Measurements from ENCODE around the gene PRKN. TPM values are rescaled to one million over a fixed set of nuclear protein-coding genes. Genes with fewer than 3 reads are reported as not detected.

The PRKN gene
- total RNA-seq, 4 donors from 2014 or later = 5.2 to 121 (median 6.9) TPM

GRCh38 chr6:162488444-162488843, 239.1 kb downstream of the PRKN start:
- TF ChIP-seq CTCF (IDR thresholded peaks at IDR 0.05) (no peak), POLR2A (IDR thresholded peaks at IDR 0.05) (no peak)
- intact Hi-C loops (cut with DNase I) = no loop called here
- DNase-seq = no peak

DNA sequence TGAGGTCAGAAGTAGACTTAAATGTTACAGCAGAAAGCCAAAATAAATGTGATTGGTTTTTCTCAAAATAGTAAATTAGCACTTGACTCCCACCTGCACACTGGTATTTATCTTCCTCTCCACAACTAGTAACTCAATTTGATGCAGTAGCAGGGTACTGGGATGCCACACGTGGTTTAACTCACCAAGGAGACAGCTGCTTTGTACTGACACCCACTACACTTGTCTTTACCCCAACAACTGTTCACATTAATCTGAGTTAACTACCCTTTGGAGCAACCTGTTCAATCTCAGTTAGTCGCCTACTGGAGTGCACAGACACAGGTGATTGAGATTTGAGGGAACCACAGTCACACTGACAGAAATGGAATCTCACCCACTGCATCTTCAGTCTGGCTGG, 242.1 kb downstream of the PRKN start:
- 64 to 71% methylated on average over 2 of the region's 2 CpGs for WGBS, 2 donors
- Histone ChIP-seq H3K4me3 (replicated peaks in 1 of 3) (no peak overlapping the region), H3K36me3 (no peaks in the 10 kb centered on the region), H3K9me3 (no peaks in the 10 kb centered on the region), H3K27ac (no peak overlapping the region), H3K4me1 (no peaks in the 10 kb centered on the region), H3K27me3 (no peaks in the 10 kb centered on the region)
- DNase-seq = no peak
- TF ChIP-seq CTCF (IDR thresholded peaks at IDR 0.05) (no peak), POLR2A (IDR thresholded peaks at IDR 0.05) (no peak)
- intact Hi-C loops (cut with DNase I) = no loop called here

More at GRCh38 chr6:162488444-162488843, 239.1 kb downstream of the PRKN start:
- H3K4me3 ChIP-seq (replicated peaks in 1 of 3) = no peak overlapping the region
- no peaks in the 10 kb centered on the region for H3K4me1 ChIP-seq
- H3K27me3 ChIP-seq = no peaks in the 10 kb centered on the region
- H3K9me3 ChIP-seq = no peaks in the 10 kb centered on the region
- WGBS, 2 donors = 95 to 96% methylated on average over 6 of the region's 6 CpGs
- H3K27ac ChIP-seq = no peak overlapping the region
- H3K36me3 ChIP-seq = no peaks in the 10 kb centered on the region

- no peak for TF ChIP-seq POLR2A (IDR thresholded peaks at IDR 0.05)
- Histone ChIP-seq H3K36me3 (no peaks in the 10 kb centered on the region), H3K4me1 (no peaks in the 10 kb centered on the region), H3K27ac (no peak overlapping the region), H3K4me3 (replicated peaks in 1 of 3) (no peak overlapping the region), H3K9me3 (no peaks in the 10 kb centered on the region), H3K27me3 (no peaks in the 10 kb centered on the region)
- no peak for DNase-seq
- intact Hi-C loops (cut with DNase I) = no loop called here
Observed at GRCh38 chr6:162481938-162482337, 245.6 kb downstream of the PRKN start.

- Histone ChIP-seq H3K4me3 (replicated peaks in 1 of 3) (no peak overlapping the region), H3K27me3 (no peaks in the 10 kb centered on the region), H3K9me3 (no peaks in the 10 kb centered on the region), H3K4me1 (no peaks in the 10 kb centered on the region), H3K27ac (no peak overlapping the region), H3K36me3 (no peaks in the 10 kb centered on the region)
- no peak for TF ChIP-seq CTCF (IDR thresholded peaks at IDR 0.05)
- TF ChIP-seq POLR2A (IDR thresholded peaks at IDR 0.05) = no peak
- WGBS, 2 donors = 86 to 96% methylated on average over 2 of the region's 2 CpGs
- intact Hi-C loops (cut with DNase I) = no loop called here
- no peak for DNase-seq
Observed at GRCh38 chr6:162481320-162481719, 246.2 kb downstream of the PRKN start.

DNA sequence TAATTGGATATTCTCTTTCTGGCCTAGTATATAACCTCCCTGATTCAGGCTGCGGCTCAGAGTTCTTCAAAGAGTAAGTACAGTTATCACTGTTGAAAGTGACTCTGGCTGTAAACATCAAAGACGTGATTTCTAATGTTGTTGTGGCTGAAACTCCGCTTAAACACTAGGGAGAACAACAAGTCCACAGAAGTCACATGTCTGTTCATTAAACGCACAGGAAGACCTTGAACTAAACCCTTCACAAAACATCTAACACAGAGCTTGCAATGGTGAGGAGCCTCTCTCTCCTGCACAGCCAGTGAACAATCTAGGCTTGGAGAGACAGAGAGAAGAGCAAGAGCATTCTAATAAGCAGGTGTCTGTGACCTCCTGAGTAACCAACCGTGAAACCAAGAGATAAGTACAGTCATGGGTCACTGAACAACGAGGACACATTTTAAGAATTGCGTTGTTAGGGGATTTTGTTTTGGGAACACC, 249.3 kb downstream of the PRKN start:
- H3K4me3 ChIP-seq (replicated peaks in 1 of 3) = no peak overlapping the region
- no peaks in the 10 kb centered on the region for H3K36me3 ChIP-seq
- 58 to 62% methylated on average over 7 of the region's 7 CpGs for WGBS, 2 donors
- no peak for TF ChIP-seq CTCF (IDR thresholded peaks at IDR 0.05)
- no peak for TF ChIP-seq POLR2A (IDR thresholded peaks at IDR 0.05)
- no peak overlapping the region for H3K27ac ChIP-seq
- DNase-seq = no peak
- intact Hi-C loops (cut with DNase I) = no loop called here
- no peaks in the 10 kb centered on the region for H3K9me3 ChIP-seq
- H3K4me1 ChIP-seq = no peaks in the 10 kb centered on the region
- H3K27me3 ChIP-seq = no peaks in the 10 kb centered on the region

DNA sequence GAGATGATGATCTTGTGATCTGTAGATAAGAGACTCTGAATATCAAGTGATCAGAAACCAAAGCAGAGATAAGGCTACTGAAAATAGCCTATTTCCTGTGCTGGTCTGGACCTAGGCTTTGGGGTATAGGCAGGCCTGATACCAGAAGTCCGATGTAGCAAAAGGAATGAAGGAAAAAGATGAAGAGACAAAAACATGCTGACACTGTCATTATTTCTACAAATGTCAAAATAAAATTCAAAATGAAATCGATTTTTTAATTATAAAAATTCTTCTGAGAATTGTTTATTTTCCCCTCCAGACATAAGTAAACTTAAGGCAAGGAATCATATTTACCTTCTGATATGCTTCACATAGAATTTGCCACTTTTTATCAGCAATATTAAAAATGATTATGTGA, 252.8 kb downstream of the PRKN start:
- TF ChIP-seq CTCF (IDR thresholded peaks at IDR 0.05) = no peak
- no peak for TF ChIP-seq POLR2A (IDR thresholded peaks at IDR 0.05)
- Histone ChIP-seq H3K4me3 (replicated peaks in 1 of 3) (no peak overlapping the region), H3K27me3 (no peaks in the 10 kb centered on the region), H3K27ac (no peak overlapping the region), H3K36me3 (no peaks in the 10 kb centered on the region), H3K4me1 (no peaks in the 10 kb centered on the region), H3K9me3 (no peaks in the 10 kb centered on the region)
- intact Hi-C loops (cut with DNase I) = no loop called here
- 42 to 80% methylated on average over 2 of the region's 2 CpGs for WGBS, 2 donors
- no peak for DNase-seq

Measured in thyroid gland (tissue), 4 donors.